SK-N-SH treated with all-trans-retinoic acid at 6 μM for 48 hours (cell line): ENCODE results near the gene LPAR5.

Source experiments
- ARNTL ChIP-seq: fragments of 450-650 bp; formaldehyde crosslinking; IDR thresholded peaks from 2 replicates; pipeline ENCODE4 v1.5.0; 2020; ENCODE audit warnings: low read depth, mild to moderate bottlenecking, moderate library complexity, borderline replicate concordance
- ESRRG ChIP-seq: fragments of 250-450 bp; sonication (Bioruptor Pico); IDR thresholded peaks from 2 replicates; pipeline ENCODE4 v1.6.1; 2021; ENCODE audit warnings: mild to moderate bottlenecking
- ISL1 ChIP-seq: fragments of 250-450 bp; sonication (Bioruptor Pico); IDR thresholded peaks from 2 replicates; pipeline ENCODE4 v2.1.2; 2022; ENCODE audit warnings: mild to moderate bottlenecking, moderate library complexity
- OSR1 ChIP-seq: fragments of 250-450 bp; sonication (Bioruptor Pico); IDR thresholded peaks from 2 replicates; pipeline ENCODE4 v1.8.0; 2022; ENCODE audit warnings: moderate library complexity, mild to moderate bottlenecking, inconsistent platforms
- TCF4 ChIP-seq: fragments of 250-450 bp; sonication (Bioruptor Pico); IDR thresholded peaks from 2 replicates; pipeline ENCODE4 v1.8.0; 2021; ENCODE audit warnings: mild to moderate bottlenecking, moderate library complexity, borderline replicate concordance
- ZFP3 ChIP-seq: fragments of 250-450 bp; sonication (Bioruptor Pico); IDR thresholded peaks from 2 replicates; pipeline ENCODE4 v1.5.0; 2020; ENCODE audit warnings: mild to moderate bottlenecking, moderate library complexity
- ZNF565 ChIP-seq: fragments of 450-650 bp; formaldehyde crosslinking; conservative IDR thresholded peaks from 2 replicates; pipeline ENCODE4 v1.5.0; 2020; ENCODE audit warnings: low read depth, mild to moderate bottlenecking, moderate library complexity
- ZNF70 ChIP-seq: fragments of 450-650 bp; formaldehyde crosslinking; IDR thresholded peaks from 2 replicates; pipeline ENCODE4 v1.5.0; 2020; ENCODE audit warnings: mild to moderate bottlenecking, moderate library complexity
- TF ChIP-seq, protein P1 (sequence below): fragments of 250-450 bp; sonication (Bioruptor Pico); IDR thresholded peaks from 2 replicates; pipeline ENCODE4 v1.8.0; 2020; ENCODE audit warnings: mild to moderate bottlenecking, moderate library complexity, borderline replicate concordance

DNA sequence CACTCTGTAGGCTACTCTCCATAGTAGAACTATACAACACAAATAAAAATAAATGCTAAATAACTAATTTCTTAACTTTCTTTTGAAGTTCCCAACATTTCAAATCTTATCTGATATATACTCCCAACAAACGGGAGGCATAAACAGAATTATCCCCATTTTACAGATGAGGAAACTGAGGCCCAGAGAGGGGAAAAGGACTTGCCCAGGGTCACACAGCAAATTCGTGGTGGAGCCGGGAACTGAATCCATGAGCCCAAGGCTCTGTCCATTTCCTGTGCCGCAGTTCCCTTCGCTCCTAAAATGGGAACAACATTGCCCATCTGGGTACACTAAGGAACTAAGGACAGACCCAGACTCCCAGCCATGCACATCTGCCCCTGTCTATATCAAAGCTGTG lies 41.2 kb upstream of the LPAR5 start:
- TF ChIP-seq ISL1 (CRISPR knock-in tag) (no peak), ZNF565 (no peak), ZNF70 (CRISPR knock-in tag) (no peak), ARNTL (CRISPR knock-in tag) (no peak), TCF4 (CRISPR knock-in tag) (no peak), OSR1 (CRISPR knock-in tag) (no peak), ZFP3 (CRISPR knock-in tag) (no peak), ESRRG (CRISPR knock-in tag) (no peak)
- TF ChIP-seq, protein P1, sequence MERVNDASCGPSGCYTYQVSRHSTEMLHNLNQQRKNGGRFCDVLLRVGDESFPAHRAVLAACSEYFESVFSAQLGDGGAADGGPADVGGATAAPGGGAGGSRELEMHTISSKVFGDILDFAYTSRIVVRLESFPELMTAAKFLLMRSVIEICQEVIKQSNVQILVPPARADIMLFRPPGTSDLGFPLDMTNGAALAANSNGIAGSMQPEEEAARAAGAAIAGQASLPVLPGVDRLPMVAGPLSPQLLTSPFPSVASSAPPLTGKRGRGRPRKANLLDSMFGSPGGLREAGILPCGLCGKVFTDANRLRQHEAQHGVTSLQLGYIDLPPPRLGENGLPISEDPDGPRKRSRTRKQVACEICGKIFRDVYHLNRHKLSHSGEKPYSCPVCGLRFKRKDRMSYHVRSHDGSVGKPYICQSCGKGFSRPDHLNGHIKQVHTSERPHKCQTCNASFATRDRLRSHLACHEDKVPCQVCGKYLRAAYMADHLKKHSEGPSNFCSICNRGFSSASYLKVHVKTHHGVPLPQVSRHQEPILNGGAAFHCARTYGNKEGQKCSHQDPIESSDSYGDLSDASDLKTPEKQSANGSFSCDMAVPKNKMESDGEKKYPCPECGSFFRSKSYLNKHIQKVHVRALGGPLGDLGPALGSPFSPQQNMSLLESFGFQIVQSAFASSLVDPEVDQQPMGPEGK (CRISPR knock-in tag) = no peak
